ENCODE data around the gene OTOF.

DNA sequence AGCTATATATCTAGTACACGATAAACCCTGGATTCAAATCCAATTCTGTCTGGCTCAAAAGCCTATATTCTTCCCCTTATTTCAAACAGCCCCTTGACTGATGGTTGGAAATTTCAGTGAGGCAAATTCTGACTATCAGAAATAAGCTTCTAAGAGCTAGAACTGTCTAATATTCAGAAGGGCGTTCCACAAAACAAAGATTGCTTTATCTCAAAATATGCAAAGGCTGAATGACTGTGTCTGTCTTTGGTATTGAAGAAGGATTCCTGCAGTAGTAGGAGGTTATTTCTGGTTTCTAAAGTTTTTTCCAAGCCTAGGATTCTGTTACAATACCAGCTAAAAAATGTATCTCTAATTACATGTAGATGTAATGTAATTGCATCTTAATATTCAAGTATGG is 45.1 kb downstream of the OTOF start:
- TF ChIP-seq TAF1 (IDR thresholded peaks at IDR 0.05; ENCODE audit: borderline replicate concordance, low read depth, low read length) (no peak), POLR2A (IDR thresholded peaks at IDR 0.05; ENCODE audit: low read depth, low read length) (no peak), POLR2AphosphoS5 (IDR thresholded peaks at IDR 0.05; ENCODE audit: low read depth, low read length) (no peak)

Measured in GM12892 (cell line).